ENCODE results near the gene ARMC2. TPM values are rescaled to one million over a fixed set of nuclear protein-coding genes. Genes with fewer than 3 reads are reported as not detected.
"Not testable (repeated sequence)": the region's sequence is repeated elsewhere in the genome, so short reads cannot be mapped to it uniquely, and the experiment has no call there.

ARMC2 gene
- 5.8 TPM for total RNA-seq

GRCh38 chr6:108848116-108848868 lies at the start of gene ARMC2:
Gene ARMC2 (plus strand): TSS chr6:108848422. CDS start chr6:108854268, 5,846 bp downstream.
- DNase-seq (ENCODE audit: low spot score): peak; percentile 91

GRCh38 chr6:108798670-108799353 lies 49.4 kb upstream of the ARMC2 start:
- peak; percentile 43 for DNase-seq (ENCODE audit: low spot score)

- DNase-seq (ENCODE audit: low spot score): no peak
Measured at GRCh38 chr6:108799354-108799717, 48.9 kb upstream of the ARMC2 start.

GRCh38 chr6:108799791-108800190 lies 48.4 kb upstream of the ARMC2 start:
- DNase-seq (ENCODE audit: low spot score): no peak

- DNase-seq (ENCODE audit: low spot score): no peak
Measured at GRCh38 chr6:108800427-108800864, 47.8 kb upstream of the ARMC2 start.

GRCh38 chr6:108801366-108801765 lies 46.9 kb upstream of the ARMC2 start:
- no peak for DNase-seq (ENCODE audit: low spot score)

GRCh38 chr6:108803982-108804490 lies 44.2 kb upstream of the ARMC2 start:
- DNase-seq (ENCODE audit: low spot score): no peak

DNA sequence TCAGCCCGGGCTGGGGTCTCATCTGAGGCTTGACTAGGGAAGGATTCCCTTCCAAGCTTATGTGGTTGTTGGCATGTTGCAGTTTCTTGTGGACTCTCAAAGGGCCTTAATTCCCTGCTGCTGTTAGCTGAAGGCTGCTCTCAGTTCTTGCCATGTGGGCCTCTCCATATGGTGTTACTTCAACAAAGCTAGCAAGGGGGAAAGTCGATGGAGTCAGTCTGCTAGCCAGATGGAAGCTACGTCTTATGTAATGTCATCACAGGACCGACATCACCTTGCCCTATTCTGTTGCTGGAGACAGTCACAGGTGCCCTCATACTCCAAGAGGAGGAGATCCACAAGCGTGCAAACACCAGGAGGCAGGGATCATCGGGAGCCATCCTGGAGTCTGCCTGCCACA lies 43.3 kb upstream of the ARMC2 start:
- DNase-seq (ENCODE audit: low spot score): no peak

GRCh38 chr6:108805611-108806167 lies 42.5 kb upstream of the ARMC2 start:
- no peak for DNase-seq (ENCODE audit: low spot score)

DNA sequence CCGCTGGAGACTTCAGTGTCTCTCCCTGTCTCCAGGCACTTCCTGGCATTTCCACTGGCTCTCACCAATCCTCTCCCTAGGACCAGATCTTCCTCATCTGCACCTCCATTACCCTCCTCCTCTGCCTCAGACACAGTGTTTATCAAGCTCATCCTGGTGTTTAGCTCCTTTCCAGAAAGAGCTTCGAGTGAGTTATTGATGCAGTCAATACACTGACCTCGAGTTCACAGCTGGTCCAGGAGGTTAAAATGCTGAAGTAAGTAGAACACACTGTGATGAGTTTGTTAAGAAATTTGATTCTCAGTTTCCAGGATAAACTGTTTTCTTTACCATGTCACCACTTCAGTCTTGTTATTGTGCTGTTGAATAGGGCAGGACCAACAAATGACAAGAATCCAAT lies 42.1 kb upstream of the ARMC2 start:
- DNase-seq (ENCODE audit: low spot score): no peak

DNA sequence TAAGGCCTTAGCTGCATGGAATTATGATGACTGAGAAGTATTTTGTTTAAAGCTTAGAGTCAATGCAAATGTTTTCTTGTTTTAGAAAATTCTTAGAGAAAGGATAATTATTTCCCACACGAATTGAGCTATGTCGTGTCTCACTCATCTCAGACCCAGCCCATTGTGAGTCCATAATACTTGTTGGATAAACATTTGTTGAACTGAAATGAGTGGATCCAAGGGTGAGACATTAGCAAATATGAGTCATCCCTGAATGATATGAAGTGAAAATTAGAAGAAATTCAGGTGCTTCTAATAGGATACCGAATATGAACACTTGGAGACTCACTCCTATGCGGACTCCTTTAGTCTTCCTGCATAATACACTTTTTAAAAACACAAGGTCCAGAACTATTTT lies 41.6 kb upstream of the ARMC2 start:
- DNase-seq (ENCODE audit: low spot score): no peak

DNA sequence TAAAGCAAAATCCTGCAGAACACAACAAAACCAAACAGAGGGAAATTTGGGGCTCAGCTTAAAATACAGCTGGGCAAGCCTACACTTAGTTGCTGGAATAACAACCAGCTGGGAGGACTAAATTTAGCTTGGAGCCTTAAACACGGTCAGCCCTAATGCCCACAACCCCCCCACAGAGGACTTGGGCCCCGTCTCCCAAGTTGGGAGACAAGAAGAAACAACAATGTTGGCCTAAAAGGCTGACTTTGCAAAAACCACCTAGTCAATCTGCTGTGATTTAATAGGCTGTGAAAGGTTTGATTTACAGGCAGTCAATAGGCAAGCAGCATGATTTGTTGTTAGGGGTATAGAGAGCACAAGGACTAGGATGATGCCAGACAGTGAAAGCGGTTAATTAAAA lies 40.3 kb upstream of the ARMC2 start:
- no peak for DNase-seq (ENCODE audit: low spot score)

- no peak for DNase-seq (ENCODE audit: low spot score)
Measured at GRCh38 chr6:108809211-108809610, 39.0 kb upstream of the ARMC2 start.

DNA sequence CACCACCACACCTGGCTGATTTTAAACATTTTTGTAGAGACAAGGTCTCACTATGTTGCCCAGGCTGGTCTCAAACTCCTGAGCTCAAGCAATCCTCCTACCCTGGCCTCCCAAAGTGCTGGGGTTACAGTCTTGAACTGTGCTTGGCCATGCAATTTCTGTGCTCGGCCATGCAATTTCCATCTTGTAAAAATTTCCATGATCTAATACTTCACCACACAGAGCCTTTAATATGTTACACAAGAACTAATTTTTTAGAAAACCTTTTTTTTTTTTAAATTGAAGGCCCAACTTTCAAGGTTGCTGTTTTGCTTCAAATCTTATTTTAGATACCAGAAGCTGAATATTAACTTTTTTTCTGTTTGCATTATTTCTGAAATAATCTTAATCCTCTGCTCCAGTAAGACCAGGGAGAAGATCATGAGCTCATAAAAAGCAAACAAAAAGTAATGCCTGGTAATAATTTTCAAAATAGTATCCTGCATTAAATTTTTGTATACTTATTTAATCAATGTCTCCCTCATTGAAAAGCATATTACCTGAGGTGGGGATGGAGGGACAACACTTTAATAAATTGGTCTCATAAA lies 38.1 kb upstream of the ARMC2 start:
- no peak for DNase-seq (ENCODE audit: low spot score)

DNA sequence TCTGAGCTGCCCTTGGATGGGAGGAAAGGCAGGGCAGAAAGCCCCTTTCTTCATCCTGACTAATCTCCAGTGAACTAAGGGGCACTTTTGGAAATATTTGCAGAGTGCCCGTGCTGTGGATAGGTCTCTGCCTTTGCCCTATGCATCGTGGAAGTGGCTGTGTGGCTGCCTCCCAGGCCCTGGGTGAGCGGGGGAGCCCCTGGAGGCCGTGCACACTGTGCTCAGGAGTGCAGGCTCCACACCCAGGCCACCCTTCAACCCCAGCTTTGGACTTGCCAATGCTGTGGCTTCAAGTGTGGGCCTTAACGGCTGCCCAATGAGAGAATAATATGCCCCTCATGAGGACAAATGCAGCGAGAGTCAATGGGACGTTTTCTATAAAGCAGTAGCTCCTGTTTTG lies 36.7 kb upstream of the ARMC2 start:
- DNase-seq (ENCODE audit: low spot score): no peak

DNA sequence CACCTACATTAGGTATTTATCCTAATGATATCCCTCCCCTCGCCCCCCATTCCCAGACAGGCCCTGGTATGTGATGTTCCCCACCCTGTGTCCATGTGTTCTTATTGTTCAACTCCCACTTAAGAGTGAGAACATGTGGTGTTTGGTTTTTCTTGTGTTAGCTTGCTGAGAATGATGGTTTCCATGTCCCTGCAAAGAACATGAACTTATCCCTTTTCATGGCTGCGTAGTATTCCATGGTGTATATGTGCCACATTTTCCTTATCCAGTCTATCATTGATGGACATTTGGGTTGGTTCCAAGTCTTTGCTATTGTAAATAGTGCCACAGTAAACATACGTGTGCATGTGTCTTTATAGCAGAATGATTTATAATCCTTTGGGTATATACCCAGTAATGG lies 35.0 kb upstream of the ARMC2 start:
- not testable (repeated sequence) for DNase-seq (ENCODE audit: low spot score)

GRCh38 chr6:108817276-108817675 lies 30.9 kb upstream of the ARMC2 start:
- not testable (repeated sequence) for DNase-seq (ENCODE audit: low spot score)

DNA sequence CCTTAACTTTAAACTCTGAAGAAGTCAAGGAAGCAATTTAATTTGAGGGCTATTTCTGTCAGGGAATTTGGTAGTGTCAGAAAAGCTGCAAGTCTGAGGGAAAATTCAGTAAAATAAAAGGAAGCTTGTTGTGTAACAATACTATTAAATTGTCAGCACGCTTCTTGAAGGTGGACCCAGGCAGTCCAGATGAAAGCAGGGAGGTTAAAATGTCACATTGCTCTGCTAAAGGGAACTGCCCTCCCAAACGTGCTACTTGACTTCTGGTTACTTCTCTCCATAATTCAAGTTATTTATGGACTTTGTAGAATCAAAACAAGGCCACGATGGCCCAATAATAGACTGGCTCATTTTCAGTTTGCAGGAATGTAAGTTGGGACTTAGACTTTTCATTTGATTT lies 28.2 kb upstream of the ARMC2 start:
- no peak for DNase-seq (ENCODE audit: low spot score)

DNA sequence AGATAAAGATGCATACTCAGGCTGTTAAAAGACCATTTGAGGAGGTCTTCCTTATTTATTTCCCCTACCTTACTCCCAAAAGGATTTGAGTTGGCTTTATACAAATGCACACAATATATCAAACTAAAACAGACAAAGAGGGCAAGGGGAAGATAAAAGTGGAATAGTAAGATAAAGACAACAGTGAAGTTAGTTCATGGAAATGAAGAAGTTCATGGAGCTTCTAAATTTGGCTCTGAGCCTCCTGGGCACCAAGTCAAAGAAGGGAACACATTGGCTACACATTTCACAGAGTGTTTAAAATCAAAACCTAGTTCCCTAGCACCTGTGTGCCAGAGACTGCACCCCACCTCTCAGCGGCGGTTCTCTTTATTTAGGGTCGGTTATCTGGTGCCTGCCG lies 25.8 kb upstream of the ARMC2 start:
- DNase-seq (ENCODE audit: low spot score): no peak

GRCh38 chr6:108825326-108825725 lies 22.9 kb upstream of the ARMC2 start:
- no peak for DNase-seq (ENCODE audit: low spot score)

DNA sequence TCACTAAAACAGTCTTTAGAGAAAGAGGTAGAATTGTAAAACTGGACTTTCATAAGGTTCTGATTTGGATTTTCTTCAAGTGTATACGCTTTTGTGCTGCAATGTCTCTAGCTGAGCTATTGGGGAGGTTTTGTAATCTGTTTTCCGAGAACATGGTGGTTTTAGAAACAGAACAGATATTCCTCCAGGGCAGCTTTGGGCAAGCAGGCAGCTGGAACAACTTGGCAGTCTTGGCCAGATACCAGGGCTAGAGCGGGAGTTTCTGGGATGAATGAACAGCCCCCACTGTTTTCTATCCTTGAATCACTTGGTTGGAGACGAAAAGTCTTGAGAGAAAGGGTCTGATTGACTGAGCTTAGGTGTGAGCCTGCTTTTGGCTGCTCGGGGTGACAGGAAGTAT lies 17.1 kb upstream of the ARMC2 start:
- no peak for DNase-seq (ENCODE audit: low spot score)

- DNase-seq (ENCODE audit: low spot score): no peak
Measured at GRCh38 chr6:108832738-108833137, 15.5 kb upstream of the ARMC2 start.
